Tracheal epithelial cell (primary cell): ENCODE data around the gene DNAJC25. TPM values are rescaled to one million over a fixed set of nuclear protein-coding genes. Genes with fewer than 3 reads are reported as not detected.

ENCODE experiments used
- total RNA-seq: library from RNA; depleted of rRNA; stranded (reverse); fragments of >200 nt; gene quantifications from 2 replicates; pipeline ENCODE4 v1.2.1, GENCODE V29; 2014

Gene DNAJC25
- 6.4 and 12.0 TPM in 2 replicates for total RNA-seq

GRCh38 chr9:111631214-111631971, at the start of gene DNAJC25:
DNAJC25 (plus strand) TSS chr9:111631334; CDS start chr9:111631408, 74 bp downstream.

GRCh38 chr9:111599092-111599954, 31.8 kb upstream of the DNAJC25 start, which contains the start of gene PTGR1:
PTGR1 (minus strand) TSS chr9:111599647; CDS start chr9:111597422, 2,225 bp downstream.

GRCh38 chr9:111661150-111661801, 30.1 kb downstream of the DNAJC25 start, which contains the start of gene GNG10:
GNG10 (plus strand) TSS chr9:111661605; CDS start chr9:111661635, 30 bp downstream.

Other genes starting within 250 kb of the DNAJC25 start
- gene ECPAS, start 147.0 kb upstream of the DNAJC25 start, total RNA-seq = 79.9 and 94.9 TPM in 2 replicates
- gene ZNF483, start 106.2 kb upstream of the DNAJC25 start, total RNA-seq = 0.64 and 1.4 TPM in 2 replicates
- gene PTGR1, start 31.7 kb upstream of the DNAJC25 start, total RNA-seq = 53.3 and 74.6 TPM in 2 replicates
- gene GNG10, start 30.3 kb downstream of the DNAJC25 start, total RNA-seq = 48.7 and 52.4 TPM in 2 replicates
- under 0.01 TPM in 1 of 2 replicates, not detected in the other for gene SHOC1, start 163.6 kb downstream of the DNAJC25 start, total RNA-seq